Natural killer cell treated with Interleukin-12 subunit alpha and Interleukin-12 subunit beta and Interleukin-15 and Interleukin-18, amount 100 ng/mL, for 72 hours (primary cell): Measurements from ENCODE around the gene SOX1. TPM values are rescaled to one million over a fixed set of nuclear protein-coding genes. Genes with fewer than 3 reads are reported as not detected.

Experiments
- ATAC-seq, 2 donors: fragments of 150-1000 bp; cut with Tn5 transposase in 1 of 2; sonication (Bioruptor Pico), chemical (Tn5 transposase) in 1 of 2; 2 replicates each; pipeline ENCODE4 v1.10.0; 2021
- DNase-seq: peaks from one replicate; pipeline ENCODE4 v3.0.0; 2022; ENCODE audit warnings: low spot score
- H3K27ac Mint-ChIP-seq, 2 donors: 1 replicate in 1 of 2; 2 replicates in 1 of 2; pipeline ENCODE4 v1.8.0; 2022; ENCODE audit warnings: mixed read lengths in 2 of 2, mild to moderate bottlenecking in 1 of 2, moderate library complexity in 1 of 2
- H3K27me3 Mint-ChIP-seq, 2 donors: 1 replicate in 1 of 2; 2 replicates in 1 of 2; pipeline ENCODE4 v1.8.0; 2022; ENCODE audit warnings: mixed read lengths in 2 of 2
- H3K36me3 Mint-ChIP-seq: one replicate; pipeline ENCODE4 v1.8.0; 2022; ENCODE audit warnings: mixed read lengths
- H3K4me1 Mint-ChIP-seq, 2 donors: 1 replicate in 1 of 2; 2 replicates in 1 of 2; pipeline ENCODE4 v1.8.0; 2022; ENCODE audit warnings: low read depth in 2 of 2, mixed read lengths in 2 of 2, mild to moderate bottlenecking in 1 of 2
- H3K4me3 Mint-ChIP-seq: one replicate; pipeline ENCODE4 v1.8.0; 2022; ENCODE audit warnings: mixed read lengths
- H3K9me3 Mint-ChIP-seq: 2 replicates; pipeline ENCODE4 v1.8.0; 2022; ENCODE audit warnings: mixed read lengths
- total RNA-seq, 2 donors: library from RNA; stranded (reverse); gene quantifications; one replicate each; pipeline ENCODE4 v1.2.3, GENCODE V29; 2022

Gene SOX1
- total RNA-seq, 2 donors from 2014 or later, result not detected

DNA sequence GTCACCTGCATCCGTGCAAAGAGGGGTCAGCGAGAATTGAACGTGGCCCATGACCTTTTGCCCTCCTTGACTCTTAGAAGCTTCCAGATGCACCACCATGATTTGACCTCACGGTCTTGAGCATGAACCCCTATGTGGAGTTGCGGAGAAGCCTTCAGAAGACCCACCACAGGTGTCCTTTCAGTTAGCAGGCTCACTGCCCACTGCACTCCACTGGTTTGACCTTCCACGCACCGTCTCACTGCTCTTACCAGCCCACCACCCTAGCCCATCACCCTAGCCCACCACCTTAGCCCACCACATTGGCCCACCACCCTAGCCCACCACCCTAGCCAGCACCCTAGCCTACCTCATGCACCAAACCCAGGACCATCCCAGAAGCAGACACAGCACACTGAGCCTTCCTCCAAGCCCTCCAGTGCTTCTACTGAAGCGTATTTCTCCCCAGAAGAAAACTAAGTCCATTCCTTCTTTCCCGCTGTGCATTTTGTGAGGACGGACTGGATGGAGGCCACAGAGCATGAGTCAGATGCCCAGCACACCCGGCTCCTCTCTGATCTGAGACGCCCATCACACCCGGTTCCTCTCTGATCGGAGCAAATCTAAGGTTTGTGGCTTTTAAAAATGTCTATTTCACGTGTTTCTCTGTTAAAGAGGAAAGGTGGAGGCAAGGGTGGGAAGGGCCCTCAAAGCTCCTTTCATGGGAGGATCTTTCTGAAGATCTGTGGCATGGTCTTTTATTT, 45.8 kb downstream of the SOX1 start:
- DNase-seq, result no peak
- H3K4me1 Mint-ChIP-seq, result peaks cover 0 to 16% of the 10 kb centered on the region in 2 donors
- ATAC-seq, result peak in 1 of 2 donors; percentile 40
- H3K36me3 Mint-ChIP-seq, result peaks cover 6% of the 10 kb centered on the region
- no peak overlapping the region for H3K27ac Mint-ChIP-seq
- peaks cover 46 to 48% of the 10 kb centered on the region in 2 donors for H3K27me3 Mint-ChIP-seq
- H3K4me3 Mint-ChIP-seq, result no peak overlapping the region
- no peaks in the 10 kb centered on the region for H3K9me3 Mint-ChIP-seq

- ATAC-seq (peak in 1 of 2 donors; percentile 12), DNase-seq (no peak)
- peaks cover 46% of the 10 kb centered on the region in 2 donors for H3K27me3 Mint-ChIP-seq
- H3K4me3 Mint-ChIP-seq, result no peak overlapping the region
- H3K9me3 Mint-ChIP-seq, result no peaks in the 10 kb centered on the region
- H3K36me3 Mint-ChIP-seq, result peaks cover 6% of the 10 kb centered on the region
- peaks cover 0 to 16% of the 10 kb centered on the region in 2 donors for H3K4me1 Mint-ChIP-seq
- H3K27ac Mint-ChIP-seq, result no peak overlapping the region
These were observed 46.4 kb downstream of the SOX1 start for GRCh38 chr13:112113348-112113747.

DNA sequence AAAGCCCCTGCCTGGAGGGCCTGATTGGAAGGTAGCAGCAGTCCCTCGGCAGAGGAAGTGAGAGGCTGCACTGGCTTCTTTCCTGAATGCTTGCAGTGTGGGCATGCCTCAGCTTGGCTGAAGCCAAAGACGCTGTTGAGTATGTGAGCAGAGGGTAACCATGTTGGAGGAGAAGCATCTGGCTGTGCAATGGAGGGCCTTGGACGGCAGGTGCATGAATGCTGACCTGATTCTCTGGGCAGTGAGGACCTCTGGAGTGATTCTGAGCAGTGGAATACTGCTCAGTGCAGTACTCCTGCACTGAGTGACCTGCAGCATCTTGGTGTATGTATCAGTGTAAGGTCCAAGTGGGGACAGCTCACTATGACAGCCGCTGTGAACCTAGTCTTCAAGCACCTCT, 46.9 kb downstream of the SOX1 start:
- Mint-ChIP-seq H3K4me1 (peaks cover 0 to 13% of the 10 kb centered on the region in 2 donors), H3K9me3 (no peaks in the 10 kb centered on the region), H3K27me3 (peaks cover 41 to 42% of the 10 kb centered on the region in 2 donors), H3K4me3 (no peak overlapping the region), H3K27ac (no peak overlapping the region), H3K36me3 (peaks cover under 1% of the 10 kb centered on the region)
- ATAC-seq (peak in 1 of 2 donors; percentile 3), DNase-seq (no peak)

- H3K36me3 Mint-ChIP-seq, result no peaks in the 10 kb centered on the region
- no peak overlapping the region for H3K4me3 Mint-ChIP-seq
- ATAC-seq, result no peak
- peaks cover 37 to 41% of the 10 kb centered on the region in 2 donors for H3K27me3 Mint-ChIP-seq
- H3K27ac Mint-ChIP-seq, result no peak overlapping the region
- DNase-seq, result no peak
- H3K4me1 Mint-ChIP-seq, result peaks cover 0 to 13% of the 10 kb centered on the region in 2 donors
- H3K9me3 Mint-ChIP-seq, result no peaks in the 10 kb centered on the region
These were observed 47.4 kb downstream of the SOX1 start for GRCh38 chr13:112114391-112114790.

DNA sequence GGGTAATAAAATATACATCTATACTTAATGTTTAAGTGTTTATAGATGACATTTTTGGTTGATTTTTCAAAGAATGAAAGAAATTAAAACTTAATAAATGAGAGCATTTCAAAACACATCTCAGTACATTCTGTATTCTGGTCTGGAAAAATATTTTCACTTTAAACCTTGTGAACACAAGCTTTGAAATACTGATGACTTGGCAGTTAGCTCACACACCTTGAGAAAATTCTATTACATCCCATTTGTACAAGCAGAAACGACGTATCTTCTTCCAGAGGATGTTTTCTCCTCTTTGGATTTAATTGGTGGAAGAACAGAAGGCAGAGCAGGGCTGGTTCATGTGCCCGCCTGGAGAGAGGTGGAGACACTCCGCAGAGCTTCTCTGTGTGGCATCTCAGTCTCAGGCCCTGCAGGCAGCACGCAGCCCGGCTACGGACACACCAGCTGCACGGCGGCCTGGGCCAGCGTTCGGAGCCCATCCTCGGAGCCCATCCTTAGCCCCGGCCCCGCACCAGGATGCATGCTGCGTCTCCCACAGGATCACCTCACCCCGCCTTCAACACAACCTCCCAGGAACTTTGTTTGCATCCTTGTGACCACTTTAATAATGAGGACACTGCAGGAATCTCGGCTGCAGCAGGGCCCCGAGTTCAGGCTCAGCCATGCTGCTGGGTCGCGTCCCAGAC, 48.6 kb downstream of the SOX1 start:
- H3K27me3 Mint-ChIP-seq, result peaks cover 28 to 41% of the 10 kb centered on the region in 2 donors
- H3K4me3 Mint-ChIP-seq, result no peak overlapping the region
- ATAC-seq (no peak), DNase-seq (no peak)
- no peaks in the 10 kb centered on the region for H3K9me3 Mint-ChIP-seq
- H3K27ac Mint-ChIP-seq, result no peak overlapping the region
- H3K36me3 Mint-ChIP-seq, result no peaks in the 10 kb centered on the region
- peaks cover 0 to 13% of the 10 kb centered on the region in 2 donors for H3K4me1 Mint-ChIP-seq

- Mint-ChIP-seq H3K4me1 (peaks cover 0 to 13% of the 10 kb centered on the region in 2 donors), H3K27me3 (peaks cover 20 to 35% of the 10 kb centered on the region in 2 donors), H3K36me3 (no peaks in the 10 kb centered on the region), H3K27ac (no peak overlapping the region), H3K4me3 (no peak overlapping the region), H3K9me3 (no peaks in the 10 kb centered on the region)
- DNase-seq, result no peak
- no peak for ATAC-seq
These were observed 49.4 kb downstream of the SOX1 start for GRCh38 chr13:112116187-112116950.

DNA sequence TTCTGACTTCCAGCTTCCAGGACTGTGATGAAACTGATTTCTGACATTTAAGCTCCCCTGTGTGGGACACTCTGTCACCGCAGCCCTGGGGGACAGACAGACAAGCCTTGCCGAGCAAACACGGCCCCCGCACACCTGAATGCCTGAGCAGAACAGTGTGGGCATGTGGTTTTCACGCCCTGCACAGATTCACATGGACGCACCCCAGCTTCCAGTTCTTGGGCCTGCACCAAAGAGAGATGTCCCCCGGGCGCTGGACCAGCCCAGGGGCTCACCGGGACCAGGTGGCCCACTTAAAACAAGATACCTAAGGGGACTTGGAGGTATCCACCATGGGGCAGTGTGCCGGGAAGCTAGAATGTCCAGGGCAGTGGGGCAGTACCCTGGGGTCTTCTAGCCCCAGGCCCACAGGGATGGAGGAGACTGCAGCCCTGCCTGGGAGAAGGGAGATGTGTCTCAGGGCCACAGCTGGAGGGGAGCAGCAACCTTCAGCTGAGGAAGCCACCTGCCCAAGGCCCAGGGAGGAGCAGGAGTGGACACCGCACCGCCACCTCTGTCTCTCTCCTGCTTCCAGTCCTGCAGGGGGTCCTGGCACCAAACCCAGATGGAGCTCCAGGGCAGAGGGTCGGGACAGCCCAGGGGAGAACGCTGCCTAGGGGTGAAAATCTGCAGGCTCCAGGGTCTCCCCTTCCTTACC, 50.5 kb downstream of the SOX1 start:
- Mint-ChIP-seq H3K4me3 (no peak overlapping the region), H3K27me3 (peaks cover 12 to 32% of the 10 kb centered on the region in 2 donors), H3K4me1 (peaks cover 0 to 13% of the 10 kb centered on the region in 2 donors), H3K9me3 (no peaks in the 10 kb centered on the region), H3K36me3 (no peaks in the 10 kb centered on the region), H3K27ac (no peak overlapping the region)
- DNase-seq (no peak), ATAC-seq (no peak)

DNA sequence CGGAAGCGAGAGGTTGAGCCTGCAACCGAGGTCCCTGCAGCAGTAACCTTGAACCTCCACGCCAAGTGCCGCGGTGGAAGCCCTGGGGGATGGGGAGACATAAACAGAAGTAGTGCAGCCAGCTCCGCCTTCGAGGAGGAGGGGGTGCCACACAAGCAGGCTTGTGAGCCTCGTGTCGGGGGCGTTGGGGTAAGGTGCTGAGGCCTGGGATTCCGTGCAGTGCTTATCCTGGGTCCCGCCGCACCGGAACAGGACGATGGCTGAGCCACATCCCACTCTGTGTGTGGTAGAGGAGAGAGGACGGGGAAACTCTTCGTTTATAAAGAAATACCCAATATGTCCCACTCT, 51.0 kb downstream of the SOX1 start:
- Mint-ChIP-seq H3K4me3 (no peak overlapping the region), H3K27ac (no peak overlapping the region), H3K27me3 (peaks cover 8 to 27% of the 10 kb centered on the region in 2 donors), H3K9me3 (no peaks in the 10 kb centered on the region), H3K36me3 (no peaks in the 10 kb centered on the region), H3K4me1 (peaks cover 0 to 13% of the 10 kb centered on the region in 2 donors)
- ATAC-seq (no peak), DNase-seq (no peak)

DNA sequence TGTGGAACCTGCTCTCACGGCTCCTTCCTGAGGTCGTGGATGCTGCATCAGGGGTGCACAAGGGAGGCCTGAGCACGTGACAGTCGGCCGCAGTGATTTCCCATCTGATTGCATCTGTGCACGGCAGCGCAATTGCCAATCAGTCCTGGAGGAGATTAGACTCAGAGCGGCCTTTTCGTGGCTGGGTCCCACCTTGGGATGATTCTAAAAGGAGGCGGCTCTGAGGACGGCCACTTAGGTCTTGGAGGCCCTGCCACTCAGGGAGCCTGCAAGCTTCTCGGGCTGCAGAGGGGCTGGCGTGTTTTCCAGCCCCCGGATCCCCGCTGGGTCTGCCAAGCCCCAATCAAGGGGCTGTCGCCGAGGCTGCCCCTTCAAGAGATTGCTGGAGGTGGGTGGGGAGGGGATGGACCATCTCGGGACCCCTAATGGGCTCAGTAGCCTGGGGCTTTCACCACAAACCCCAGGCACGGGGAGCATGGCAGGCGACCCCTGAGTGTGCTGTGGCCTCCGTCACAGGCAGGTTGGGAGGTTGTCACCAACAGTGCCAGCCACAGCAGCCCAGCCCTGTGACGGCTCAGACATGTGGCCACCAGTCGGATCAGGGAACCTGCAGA, 51.6 kb downstream of the SOX1 start:
- Mint-ChIP-seq H3K27ac (no peak overlapping the region), H3K4me1 (peaks cover 0 to 13% of the 10 kb centered on the region in 2 donors), H3K4me3 (no peak overlapping the region), H3K9me3 (no peaks in the 10 kb centered on the region), H3K27me3 (peaks cover 1 to 24% of the 10 kb centered on the region in 2 donors), H3K36me3 (no peaks in the 10 kb centered on the region)
- DNase-seq (no peak), ATAC-seq (no peak)

DNA sequence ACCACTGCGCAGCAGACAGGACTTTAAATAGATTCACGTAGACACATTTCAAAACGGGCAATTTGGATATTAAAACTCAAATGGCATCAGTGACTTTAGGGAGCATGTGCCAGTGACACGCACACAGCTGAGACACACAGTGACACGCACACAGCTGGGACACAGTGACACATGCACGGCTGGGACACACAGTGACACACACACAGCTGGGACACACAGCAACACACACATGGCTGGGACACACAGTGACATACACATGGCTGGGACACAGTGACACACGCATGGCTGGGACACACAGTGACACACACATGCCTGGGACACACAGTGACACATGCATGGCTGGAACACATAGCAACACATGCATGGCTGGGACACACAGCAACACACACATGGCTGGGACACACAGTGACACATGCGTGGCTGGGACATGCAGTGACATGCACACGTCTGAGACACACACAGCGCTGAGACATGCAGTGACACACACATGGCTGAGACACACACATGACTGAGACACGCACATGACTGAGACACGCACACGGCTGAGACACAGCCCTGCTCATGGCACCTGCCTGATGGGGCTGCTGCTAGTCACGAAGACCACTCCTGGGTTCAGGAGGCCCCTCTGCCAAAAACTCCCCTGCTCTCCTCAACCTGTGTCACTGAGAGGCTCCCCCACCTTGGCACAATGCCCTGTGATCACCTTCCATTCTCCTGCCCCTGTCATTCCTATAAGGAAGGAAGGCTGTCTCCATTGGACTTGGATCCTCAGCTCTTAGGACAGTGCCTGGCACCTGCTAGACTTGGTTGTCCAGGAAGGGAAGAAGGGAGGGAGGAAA, 52.5 kb downstream of the SOX1 start:
- no peak overlapping the region for H3K4me3 Mint-ChIP-seq
- DNase-seq, result no peak
- ATAC-seq, result peak; percentile 24 to 45
- H3K9me3 Mint-ChIP-seq, result no peaks in the 10 kb centered on the region
- H3K4me1 Mint-ChIP-seq, result peaks cover 0 to 8% of the 10 kb centered on the region in 2 donors
- H3K27me3 Mint-ChIP-seq, result peaks cover 4 to 22% of the 10 kb centered on the region in 2 donors
- no peaks in the 10 kb centered on the region for H3K36me3 Mint-ChIP-seq
- H3K27ac Mint-ChIP-seq, result no peak overlapping the region

DNA sequence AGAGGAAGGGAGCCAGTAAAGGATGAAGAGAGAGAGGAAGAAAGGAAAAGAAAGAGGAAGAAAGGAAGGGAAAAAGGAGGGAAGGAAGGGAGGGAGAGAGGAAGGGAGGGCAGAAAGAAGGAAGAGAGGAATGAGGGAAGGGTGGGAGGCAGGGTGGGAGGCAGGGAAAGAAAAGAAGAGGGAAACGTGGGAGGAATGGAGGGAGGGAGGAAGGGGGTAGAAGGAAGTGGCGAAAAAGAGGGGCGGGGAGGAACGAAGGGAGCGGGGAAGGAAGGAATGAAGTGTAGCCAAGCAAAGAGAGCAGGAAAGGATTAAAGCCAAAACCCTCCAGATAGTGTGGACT, 53.1 kb downstream of the SOX1 start:
- no peaks in the 10 kb centered on the region for H3K9me3 Mint-ChIP-seq
- no peak for ATAC-seq
- no peaks in the 10 kb centered on the region for H3K36me3 Mint-ChIP-seq
- H3K4me1 Mint-ChIP-seq, result peaks cover 0 to 3% of the 10 kb centered on the region in 2 donors
- H3K4me3 Mint-ChIP-seq, result no peak overlapping the region
- H3K27me3 Mint-ChIP-seq, result peaks cover 10 to 19% of the 10 kb centered on the region in 2 donors
- no peak overlapping the region for H3K27ac Mint-ChIP-seq
- DNase-seq, result no peak
